Endodermal cell (in vitro differentiated cells): ENCODE measurements around the gene MTA3. TPM values are rescaled to one million over a fixed set of nuclear protein-coding genes. Genes with fewer than 3 reads are reported as not detected.

Experiments used
- DNase-seq: peaks from one replicate; pipeline ENCODE4 v3.0.0-alpha.2; 2017
- H3K27ac ChIP-seq: 2 replicates; pipeline ENCODE4 v1.5.1; 2013; ENCODE audit warnings: mild to moderate bottlenecking, low read depth, low read length, moderate library complexity
- H3K27me3 ChIP-seq: 2 replicates; pipeline ENCODE4 v1.6.1; 2013; ENCODE audit warnings: mild to moderate bottlenecking, low read length, moderate library complexity; ENCODE audit not compliant: insufficient read depth, control insufficient read depth, poor library complexity, severe bottlenecking
- H3K36me3 ChIP-seq: 2 replicates; pipeline ENCODE4 v1.7.0; 2013; ENCODE audit warnings: mild to moderate bottlenecking, low read length, moderate library complexity; ENCODE audit not compliant: control insufficient read depth, insufficient read depth
- H3K4me1 ChIP-seq: one replicate; pipeline ENCODE4 v1.7.0; 2013; ENCODE audit warnings: low read length; ENCODE audit not compliant: control insufficient read depth, insufficient read depth
- H3K4me3 ChIP-seq: 2 replicates; pipeline ENCODE4 v1.5.1; 2013; ENCODE audit warnings: mild to moderate bottlenecking, low read length, moderate library complexity
- H3K9ac ChIP-seq: 2 replicates; pipeline ENCODE4 v1.6.1; 2013; ENCODE audit warnings: mild to moderate bottlenecking, low read length, moderate library complexity; ENCODE audit not compliant: poor library complexity, severe bottlenecking; ENCODE audit errors: extremely low read depth
- H3K9me3 ChIP-seq: 2 replicates; pipeline ENCODE4 v1.6.1; 2013; ENCODE audit warnings: mild to moderate bottlenecking, low read length, moderate library complexity; ENCODE audit not compliant: control insufficient read depth
- H3K27ac Mint-ChIP-seq: 2 replicates; pipeline ENCODE4 v1.8.0; 2020; ENCODE audit warnings: mixed read lengths
- H3K27me3 Mint-ChIP-seq: 2 replicates; pipeline ENCODE4 v1.8.0; 2021; ENCODE audit warnings: mild to moderate bottlenecking, mixed read lengths; ENCODE audit not compliant: insufficient read depth
- H3K36me3 Mint-ChIP-seq: 2 replicates; pipeline ENCODE4 v1.8.0; 2020; ENCODE audit warnings: low read depth, mixed read lengths
- H3K4me1 Mint-ChIP-seq: 2 replicates; pipeline ENCODE4 v1.8.0; 2020; ENCODE audit warnings: mixed read lengths
- H3K4me3 Mint-ChIP-seq: 2 replicates; pipeline ENCODE4 v1.8.0; 2020; ENCODE audit warnings: mild to moderate bottlenecking, moderate library complexity, mixed read lengths
- H3K9me3 Mint-ChIP-seq: 2 replicates; pipeline ENCODE4 v1.8.0; 2020; ENCODE audit warnings: mild to moderate bottlenecking, mixed read lengths
- WGBS, 2 experiments: methylation state at CpG; one replicate each; pipeline versions ENCODE4 v1.1.5 to v1.1.7; 2013; ENCODE audit warnings: missing lambda C conversion rate in 2 of 2, mixed read lengths in 1 of 2; ENCODE audit not compliant: insufficient coverage in 1 of 2, insufficient read length in 1 of 2; 5-methylcytosine and 5-hydroxymethylcytosine counted together
- total RNA-seq, 2 donors: library from RNA; stranded (reverse); fragmentation: NEBNext Ultra II Directional in 1 of 2; extraction: Animal tissue kit (Norgen Biotek cat#: 25700) in 1 of 2; gene quantifications; 2 replicates in 1 of 2; 3 replicates in 1 of 2; pipeline ENCODE4 v1.2.1, GENCODE V29; 2021
- TF ChIP-seq, protein P1 (sequence below): fragments of 200-600 bp; sonication (generic); conservative IDR thresholded peaks from 2 replicates; pipeline ENCODE4 v1.5.0; 2021; ENCODE audit warnings: antibody characterized with exemption, mild to moderate bottlenecking

Gene MTA3
- total RNA-seq, 2 donors from 2014 or later = 138 to 154 TPM

GRCh38 chr2:42712934-42713333, 144.5 kb downstream of the MTA3 start:
- no peak overlapping the region for H3K27ac ChIP-seq
- peaks cover 31% of the 10 kb centered on the region for H3K36me3 ChIP-seq
- Mint-ChIP-seq H3K36me3 (peaks cover 18% of the 10 kb centered on the region), H3K27ac (peak overlapping the region; percentile 25), H3K27me3 (no peaks in the 10 kb centered on the region), H3K9me3 (no peaks in the 10 kb centered on the region), H3K4me1 (peaks cover 35% of the 10 kb centered on the region), H3K4me3 (no peak overlapping the region)
- no peak overlapping the region for H3K4me3 ChIP-seq
- TF ChIP-seq, protein P1, sequence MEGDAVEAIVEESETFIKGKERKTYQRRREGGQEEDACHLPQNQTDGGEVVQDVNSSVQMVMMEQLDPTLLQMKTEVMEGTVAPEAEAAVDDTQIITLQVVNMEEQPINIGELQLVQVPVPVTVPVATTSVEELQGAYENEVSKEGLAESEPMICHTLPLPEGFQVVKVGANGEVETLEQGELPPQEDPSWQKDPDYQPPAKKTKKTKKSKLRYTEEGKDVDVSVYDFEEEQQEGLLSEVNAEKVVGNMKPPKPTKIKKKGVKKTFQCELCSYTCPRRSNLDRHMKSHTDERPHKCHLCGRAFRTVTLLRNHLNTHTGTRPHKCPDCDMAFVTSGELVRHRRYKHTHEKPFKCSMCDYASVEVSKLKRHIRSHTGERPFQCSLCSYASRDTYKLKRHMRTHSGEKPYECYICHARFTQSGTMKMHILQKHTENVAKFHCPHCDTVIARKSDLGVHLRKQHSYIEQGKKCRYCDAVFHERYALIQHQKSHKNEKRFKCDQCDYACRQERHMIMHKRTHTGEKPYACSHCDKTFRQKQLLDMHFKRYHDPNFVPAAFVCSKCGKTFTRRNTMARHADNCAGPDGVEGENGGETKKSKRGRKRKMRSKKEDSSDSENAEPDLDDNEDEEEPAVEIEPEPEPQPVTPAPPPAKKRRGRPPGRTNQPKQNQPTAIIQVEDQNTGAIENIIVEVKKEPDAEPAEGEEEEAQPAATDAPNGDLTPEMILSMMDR = no peak
- H3K9ac ChIP-seq = no peak overlapping the region
- peaks cover 14% of the 10 kb centered on the region for H3K4me1 ChIP-seq
- WGBS, 2 experiments = 79% methylated on average over 2 of the region's 2 CpGs; no CpG with 5 or more reads in 1 of the 2 experiments
- no peaks in the 10 kb centered on the region for H3K27me3 ChIP-seq
- H3K9me3 ChIP-seq = no peaks in the 10 kb centered on the region
- peak; percentile 62 for DNase-seq

DNA sequence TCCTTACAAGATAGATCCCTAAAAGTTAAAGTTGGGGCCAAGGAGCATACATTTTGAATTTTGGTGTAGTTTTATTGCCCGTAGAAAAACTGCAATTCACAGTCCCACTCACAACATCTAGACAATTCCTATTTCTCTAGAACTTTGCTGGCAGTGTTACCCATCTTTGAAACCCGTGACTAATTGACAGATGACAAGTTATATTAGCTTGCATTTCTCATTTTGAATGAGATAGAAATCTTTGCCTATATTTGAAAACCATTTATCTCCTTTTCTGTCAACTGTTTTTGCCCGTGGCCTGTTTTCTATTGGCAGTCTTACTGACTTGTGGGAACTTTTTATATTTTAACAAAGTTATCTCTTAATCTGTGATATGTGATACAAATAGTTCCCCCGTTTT, 145.5 kb downstream of the MTA3 start:
- no peak for DNase-seq
- H3K27ac Mint-ChIP-seq = no peak overlapping the region

GRCh38 chr2:42714686-42715085, 146.3 kb downstream of the MTA3 start:
- Histone ChIP-seq H3K27ac (no peak overlapping the region), H3K4me3 (no peak overlapping the region), H3K27me3 (no peaks in the 10 kb centered on the region), H3K4me1 (peaks cover 14% of the 10 kb centered on the region), H3K9me3 (no peaks in the 10 kb centered on the region), H3K36me3 (peaks cover 13% of the 10 kb centered on the region), H3K9ac (no peak overlapping the region)
- H3K27ac Mint-ChIP-seq = peak overlapping the region; percentile 49
- peak; percentile 62 for DNase-seq
- H3K9me3 Mint-ChIP-seq = no peaks in the 10 kb centered on the region
- TF ChIP-seq, protein P1 = no peak
- H3K36me3 Mint-ChIP-seq = peaks cover 1% of the 10 kb centered on the region
- no peaks in the 10 kb centered on the region for H3K27me3 Mint-ChIP-seq
- 94 to 96% methylated on average over 7 of the region's 7 CpGs for WGBS, 2 experiments
- no peak overlapping the region for H3K4me3 Mint-ChIP-seq
- H3K4me1 Mint-ChIP-seq = peaks cover 35% of the 10 kb centered on the region

More for the DNA sequence above, 145.5 kb downstream of the MTA3 start:
- peaks cover 14% of the 10 kb centered on the region for H3K4me1 ChIP-seq
- no peak overlapping the region for H3K4me3 Mint-ChIP-seq
- TF ChIP-seq, protein P1 = no peak
- peaks cover 21% of the 10 kb centered on the region for H3K36me3 ChIP-seq
- no peaks in the 10 kb centered on the region for H3K9me3 Mint-ChIP-seq
- H3K4me3 ChIP-seq = no peak overlapping the region
- no peak overlapping the region for H3K27ac ChIP-seq
- no peaks in the 10 kb centered on the region for H3K27me3 Mint-ChIP-seq
- H3K9ac ChIP-seq = no peak overlapping the region
- no peaks in the 10 kb centered on the region for H3K9me3 ChIP-seq
- H3K36me3 Mint-ChIP-seq = peaks cover 8% of the 10 kb centered on the region
- whole genome bisulfite sequencing, 2 experiments = 92% methylated on average over 3 of the region's 4 CpGs; no CpG with 5 or more reads in 1 of the 2 experiments
- peaks cover 35% of the 10 kb centered on the region for H3K4me1 Mint-ChIP-seq
- no peaks in the 10 kb centered on the region for H3K27me3 ChIP-seq
